ENCODE measurements around the gene EPC2.
"Not testable (repeated sequence)": the region's sequence is repeated elsewhere in the genome, so short reads cannot be mapped to it uniquely, and the experiment has no call there.

EPC2 gene

GRCh38 chr2:148678302-148679179, 34.0 kb downstream of the EPC2 start:
- DNase-seq = not testable (repeated sequence)

GRCh38 chr2:148680462-148680861, 35.9 kb downstream of the EPC2 start:
- no peak for DNase-seq

- no peak for DNase-seq
Observed at GRCh38 chr2:148681443-148681842, 36.9 kb downstream of the EPC2 start.

- DNase-seq = not testable (repeated sequence)
Observed at GRCh38 chr2:148681862-148682261, 37.3 kb downstream of the EPC2 start.

- DNase-seq = no peak
Observed at GRCh38 chr2:148684507-148684906, 40.0 kb downstream of the EPC2 start.

- DNase-seq = no peak
Observed at GRCh38 chr2:148687543-148687942, 43.0 kb downstream of the EPC2 start.

- not testable (repeated sequence) for DNase-seq
Observed at GRCh38 chr2:148688011-148688410, 43.5 kb downstream of the EPC2 start.

GRCh38 chr2:148696985-148697384, 52.4 kb downstream of the EPC2 start:
- DNase-seq = peak; percentile 45

- DNase-seq = no peak
Observed at GRCh38 chr2:148699830-148700229, 55.3 kb downstream of the EPC2 start.

GRCh38 chr2:148701039-148701438, 56.5 kb downstream of the EPC2 start:
- DNase-seq = no peak

GRCh38 chr2:148701877-148702276, 57.3 kb downstream of the EPC2 start:
- no peak for DNase-seq

- DNase-seq = no peak
Observed at GRCh38 chr2:148702475-148702874, 57.9 kb downstream of the EPC2 start.

GRCh38 chr2:148704247-148704646, 59.7 kb downstream of the EPC2 start:
- no peak for DNase-seq

- no peak for DNase-seq
Observed at GRCh38 chr2:148716378-148716920, 71.9 kb downstream of the EPC2 start.

GRCh38 chr2:148718039-148718438, 73.5 kb downstream of the EPC2 start:
- DNase-seq = no peak

GRCh38 chr2:148719195-148719749, 74.7 kb downstream of the EPC2 start:
- DNase-seq = no peak

GRCh38 chr2:148719941-148720436, 75.4 kb downstream of the EPC2 start:
- no peak for DNase-seq

- no peak for DNase-seq
Observed at GRCh38 chr2:148720501-148721001, 76.0 kb downstream of the EPC2 start.

GRCh38 chr2:148721520-148721931, 77.0 kb downstream of the EPC2 start:
- DNase-seq = peak; percentile 3

GRCh38 chr2:148721991-148722777, 77.6 kb downstream of the EPC2 start:
- no peak for DNase-seq

- no peak for DNase-seq
Observed at GRCh38 chr2:148725564-148725963, 81.0 kb downstream of the EPC2 start.

- DNase-seq = no peak
Observed at GRCh38 chr2:148726228-148726627, 81.7 kb downstream of the EPC2 start.

GRCh38 chr2:148730085-148730484, 85.5 kb downstream of the EPC2 start:
- DNase-seq = no peak

Data from HCEC 1CT (cell line).